ENCODE data around the gene AMOTL2.
A peak's percentile ranks its signal among the peaks of the same experiment; 100 is the strongest.

AMOTL2 gene

GRCh38 chr3:134409041-134409440 is 34.8 kb upstream of the AMOTL2 start:
- Histone ChIP-seq H3K4me2 (ENCODE audit: low read length) (no peak overlapping the region), H3K79me2 (no peaks in the 10 kb centered on the region), H3K4me3 (ENCODE audit: low read depth, low read length) (no peak overlapping the region), H3K36me3 (ENCODE audit: control insufficient read depth, insufficient read depth, low read length) (no peaks in the 10 kb centered on the region), H3K9ac (no peak overlapping the region), H3K4me1 (no peaks in the 10 kb centered on the region), H3K27ac (no peak overlapping the region), H2AFZ (no peak overlapping the region), H3K9me3 (ENCODE audit: control insufficient read depth, low read length) (no peaks in the 10 kb centered on the region), H3K27me3 (ENCODE audit: control insufficient read depth, insufficient read depth, low read length) (no peaks in the 10 kb centered on the region)
- no peak for TF ChIP-seq CTCF (IDR thresholded peaks at IDR 0.05)

DNA sequence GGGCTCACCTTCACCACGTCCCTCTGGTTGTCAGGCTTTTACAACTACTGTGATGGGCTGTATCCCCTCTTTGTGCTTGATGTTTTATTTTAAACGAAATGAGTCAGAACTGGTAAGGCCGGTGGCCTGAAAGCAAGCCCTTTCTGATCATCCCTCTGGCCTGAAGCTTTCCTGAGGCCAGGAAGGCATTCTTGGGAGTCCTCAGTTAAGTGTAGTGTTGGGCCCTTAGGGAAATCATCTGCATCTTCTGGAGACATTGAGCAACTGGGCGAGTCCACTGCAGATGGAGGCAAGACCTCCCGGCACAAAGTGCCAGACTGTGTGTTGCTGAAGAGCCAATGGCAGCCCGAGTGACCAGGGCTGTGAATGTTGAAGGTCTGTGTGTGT is 33.0 kb upstream of the AMOTL2 start:
- Histone ChIP-seq H3K9ac (no peak overlapping the region), H3K4me1 (no peaks in the 10 kb centered on the region), H3K9me3 (ENCODE audit: control insufficient read depth, low read length) (no peaks in the 10 kb centered on the region), H2AFZ (no peak overlapping the region), H3K27ac (no peak overlapping the region), H3K4me2 (ENCODE audit: low read length) (no peak overlapping the region), H3K27me3 (ENCODE audit: control insufficient read depth, insufficient read depth, low read length) (no peaks in the 10 kb centered on the region), H3K79me2 (no peaks in the 10 kb centered on the region), H3K36me3 (ENCODE audit: control insufficient read depth, insufficient read depth, low read length) (no peaks in the 10 kb centered on the region), H3K4me3 (ENCODE audit: low read depth, low read length) (no peak overlapping the region)
- TF ChIP-seq CTCF (IDR thresholded peaks at IDR 0.05): no peak

- no peak overlapping the region for H3K27ac ChIP-seq
- peak overlapping the region; percentile 38 for H3K4me3 ChIP-seq (ENCODE audit: low read depth, low read length)
- no peak overlapping the region for H3K9ac ChIP-seq
- H3K4me2 ChIP-seq (ENCODE audit: low read length): peak overlapping the region; percentile 73
- no peak for TF ChIP-seq CTCF (IDR thresholded peaks at IDR 0.05)
- H3K79me2 ChIP-seq: no peaks in the 10 kb centered on the region
- no peaks in the 10 kb centered on the region for H3K9me3 ChIP-seq (ENCODE audit: control insufficient read depth, low read length)
- no peaks in the 10 kb centered on the region for H3K36me3 ChIP-seq (ENCODE audit: control insufficient read depth, insufficient read depth, low read length)
- H3K27me3 ChIP-seq (ENCODE audit: control insufficient read depth, insufficient read depth, low read length): no peaks in the 10 kb centered on the region
- H3K4me1 ChIP-seq: no peaks in the 10 kb centered on the region
- H2AFZ ChIP-seq: peak overlapping the region; percentile 63
Observed at GRCh38 chr3:134406331-134407238, 32.3 kb upstream of the AMOTL2 start.

DNA sequence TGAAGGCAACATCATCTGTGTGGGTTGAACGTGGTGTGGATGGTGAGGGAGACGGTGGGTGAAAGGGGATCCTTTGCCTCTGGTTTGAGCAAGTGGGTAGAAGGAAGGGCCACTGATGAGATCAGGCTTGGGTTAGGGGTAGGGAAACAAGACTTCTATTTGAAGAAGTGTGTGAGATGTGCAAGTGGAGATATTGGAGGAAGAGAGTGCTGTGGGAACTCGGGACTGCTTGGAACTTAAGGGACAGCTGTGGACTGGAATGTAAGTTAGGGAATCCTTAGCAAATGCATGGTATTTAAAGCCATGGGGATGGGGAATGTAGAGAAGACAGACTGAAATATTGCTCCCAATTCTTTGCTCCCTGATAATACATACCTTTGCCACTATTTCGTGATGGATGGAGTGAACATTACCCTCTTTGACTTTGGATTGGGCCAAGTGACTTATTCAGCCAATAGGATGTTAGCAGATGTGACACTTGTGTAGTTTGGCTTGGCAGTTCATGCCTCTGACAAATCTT is 30.2 kb upstream of the AMOTL2 start:
- Histone ChIP-seq H3K4me2 (ENCODE audit: low read length) (no peak overlapping the region), H3K9me3 (ENCODE audit: control insufficient read depth, low read length) (no peaks in the 10 kb centered on the region), H3K4me3 (ENCODE audit: low read depth, low read length) (no peak overlapping the region), H3K27ac (no peak overlapping the region), H3K79me2 (no peaks in the 10 kb centered on the region), H3K9ac (no peak overlapping the region), H3K36me3 (ENCODE audit: control insufficient read depth, insufficient read depth, low read length) (no peaks in the 10 kb centered on the region), H3K4me1 (no peaks in the 10 kb centered on the region), H2AFZ (no peak overlapping the region), H3K27me3 (ENCODE audit: control insufficient read depth, insufficient read depth, low read length) (no peaks in the 10 kb centered on the region)
- TF ChIP-seq CTCF (IDR thresholded peaks at IDR 0.05): no peak
